ENCODE measurements around the gene CCDC92.

GRCh38 chr12:123945287-123946151 lies 27.1 kb downstream of the CCDC92 start:
- TF ChIP-seq CTCF (IDR thresholded peaks at IDR 0.05) (no peak), SREBF2 (IDR thresholded peaks at IDR 0.05) (no peak), MAX (IDR thresholded peaks at IDR 0.05) (no peak), POLR2A (IDR thresholded peaks at IDR 0.05; ENCODE audit: low read length) (no peak), ZFP36 (IDR thresholded peaks at IDR 0.05; ENCODE audit: borderline replicate concordance, partially characterized antibody) (no peak)

Data from A549 (cell line).